ENCODE results near the gene EIF3D. TPM values are rescaled to one million over a fixed set of nuclear protein-coding genes. Genes with fewer than 3 reads are reported as not detected.
A peak's percentile ranks its signal among the peaks of the same experiment; 100 is the strongest.

Gene EIF3D
- total and polyA plus RNA-seq, 9 of the 15 experiments (the other 6 are each of a cell fraction or from before 2014, with no cell fraction given), result 191 to 422 (median 279) TPM

DNA sequence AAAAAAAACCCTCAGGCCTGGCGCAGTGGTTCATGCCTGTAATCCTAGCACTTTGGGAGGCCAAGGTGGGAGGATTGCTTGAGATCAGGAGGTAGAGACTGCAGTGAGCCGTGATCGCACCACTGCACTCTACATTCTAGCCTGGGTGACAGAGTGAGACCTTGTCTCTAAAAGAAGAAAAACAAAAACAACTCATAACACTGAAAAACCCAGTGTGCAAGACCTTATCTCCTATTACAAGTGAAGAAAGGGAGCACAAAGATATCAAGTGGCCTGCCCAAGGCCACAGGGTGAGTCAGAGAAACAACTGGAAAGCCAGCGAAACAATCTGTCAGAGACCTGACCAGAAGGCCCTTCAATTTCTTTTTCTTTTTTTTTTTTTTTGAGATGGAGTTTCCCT lies 50.0 kb downstream of the EIF3D start (continued):
- TF ChIP-seq ZMIZ1 (IDR thresholded peaks at IDR 0.05; ENCODE audit: low read depth in 2 of 2, low read length in 2 of 2) (0 out of 4 replicates have a peak, but pooled peaks of 1 of the 2 experiments have one; percentile 59), SOX6 (IDR thresholded peaks at IDR 0.05) (peak; percentile 76), ZNF280B (CRISPR knock-in tag; IDR thresholded peaks at IDR 0.05) (no peak), NR2C1 (IDR thresholded peaks at IDR 0.05) (no peak), NR2C1 (tag; IDR thresholded peaks at IDR 0.05) (0 out of 2 replicates have a peak, but pooled peaks have one; percentile 20), POLR2AphosphoS5 (IDR thresholded peaks at IDR 0.05; ENCODE audit: control insufficient read depth, insufficient read depth, low read depth, low read length) (peak; percentile 84), NCOA1 (IDR thresholded peaks at IDR 0.05; ENCODE audit: low read depth) (peak; percentile 63; the same call in 1 of the 2 replicates), ARNT (IDR thresholded peaks at IDR 0.05) (peak; percentile 56 to 84; a peak in 2 of 4 replicates), MECOM (CRISPR knock-in tag; IDR thresholded peaks at IDR 0.05) (no peak), ARID1B (IDR thresholded peaks at IDR 0.05) (peak; percentile 89), ZNF592 (IDR thresholded peaks at IDR 0.05) (peak; percentile 41; the same call in 1 of the 2 replicates), CCAR2 (IDR thresholded peaks at IDR 0.05; ENCODE audit: low read depth, low read length) (no peak), ZNF384 (IDR thresholded peaks at IDR 0.05; ENCODE audit: low read depth, low read length) (peak; percentile 86), ZNF143 (CRISPR knock-in tag; IDR thresholded peaks at IDR 0.05) (no peak), HDAC2 (IDR thresholded peaks at IDR 0.05) (peak; percentile 59)
- TF ChIP-seq, protein P1, sequence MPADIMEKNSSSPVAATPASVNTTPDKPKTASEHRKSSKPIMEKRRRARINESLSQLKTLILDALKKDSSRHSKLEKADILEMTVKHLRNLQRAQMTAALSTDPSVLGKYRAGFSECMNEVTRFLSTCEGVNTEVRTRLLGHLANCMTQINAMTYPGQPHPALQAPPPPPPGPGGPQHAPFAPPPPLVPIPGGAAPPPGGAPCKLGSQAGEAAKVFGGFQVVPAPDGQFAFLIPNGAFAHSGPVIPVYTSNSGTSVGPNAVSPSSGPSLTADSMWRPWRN (IDR thresholded peaks at IDR 0.05; ENCODE audit: low read depth), result 0 out of 2 replicates have a peak, but pooled peaks have one; percentile 18
- TF ChIP-seq, protein P2, sequence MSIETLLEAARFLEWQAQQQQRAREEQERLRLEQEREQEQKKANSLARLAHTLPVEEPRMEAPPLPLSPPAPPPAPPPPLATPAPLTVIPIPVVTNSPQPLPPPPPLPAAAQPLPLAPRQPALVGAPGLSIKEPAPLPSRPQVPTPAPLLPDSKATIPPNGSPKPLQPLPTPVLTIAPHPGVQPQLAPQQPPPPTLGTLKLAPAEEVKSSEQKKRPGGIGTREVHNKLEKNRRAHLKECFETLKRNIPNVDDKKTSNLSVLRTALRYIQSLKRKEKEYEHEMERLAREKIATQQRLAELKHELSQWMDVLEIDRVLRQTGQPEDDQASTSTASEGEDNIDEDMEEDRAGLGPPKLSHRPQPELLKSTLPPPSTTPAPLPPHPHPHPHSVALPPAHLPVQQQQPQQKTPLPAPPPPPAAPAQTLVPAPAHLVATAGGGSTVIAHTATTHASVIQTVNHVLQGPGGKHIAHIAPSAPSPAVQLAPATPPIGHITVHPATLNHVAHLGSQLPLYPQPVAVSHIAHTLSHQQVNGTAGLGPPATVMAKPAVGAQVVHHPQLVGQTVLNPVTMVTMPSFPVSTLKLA (conservative IDR thresholded peaks at IDR 0.05), result peak in 1 of 2 experiments; percentile 60; a peak in 2 of 4 replicates

All from K562 (cell line).